GM12801 (cell line): ENCODE results near the gene SPATA46.

Experiments
- TF ChIP-seq, protein P1 (sequence below): IDR thresholded peaks from one replicate; pipeline ENCODE4 v1.5.1; 2011; ENCODE audit warnings: control low read depth; ENCODE audit not compliant: insufficient read length; ENCODE audit errors: extremely low read depth

SPATA46 gene

DNA sequence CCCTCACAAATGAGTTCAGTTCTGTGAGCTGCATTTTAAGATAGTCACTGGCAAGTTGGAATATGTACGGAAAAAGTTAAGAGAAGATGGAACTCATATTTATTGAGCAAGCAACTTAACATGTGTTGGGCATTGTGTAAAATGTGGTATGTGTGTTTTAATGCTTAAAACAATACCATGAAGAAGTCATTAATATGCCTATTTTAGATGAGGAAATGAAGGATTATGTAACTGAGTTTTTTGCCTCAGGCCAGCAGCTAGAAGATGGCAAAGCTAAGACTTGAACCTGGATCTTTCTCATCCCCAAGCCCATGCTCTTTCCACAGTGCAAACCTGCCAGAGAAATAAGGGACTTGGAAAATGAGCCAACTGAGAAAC lies 48.9 kb downstream of the SPATA46 start:
- TF ChIP-seq, protein P1, sequence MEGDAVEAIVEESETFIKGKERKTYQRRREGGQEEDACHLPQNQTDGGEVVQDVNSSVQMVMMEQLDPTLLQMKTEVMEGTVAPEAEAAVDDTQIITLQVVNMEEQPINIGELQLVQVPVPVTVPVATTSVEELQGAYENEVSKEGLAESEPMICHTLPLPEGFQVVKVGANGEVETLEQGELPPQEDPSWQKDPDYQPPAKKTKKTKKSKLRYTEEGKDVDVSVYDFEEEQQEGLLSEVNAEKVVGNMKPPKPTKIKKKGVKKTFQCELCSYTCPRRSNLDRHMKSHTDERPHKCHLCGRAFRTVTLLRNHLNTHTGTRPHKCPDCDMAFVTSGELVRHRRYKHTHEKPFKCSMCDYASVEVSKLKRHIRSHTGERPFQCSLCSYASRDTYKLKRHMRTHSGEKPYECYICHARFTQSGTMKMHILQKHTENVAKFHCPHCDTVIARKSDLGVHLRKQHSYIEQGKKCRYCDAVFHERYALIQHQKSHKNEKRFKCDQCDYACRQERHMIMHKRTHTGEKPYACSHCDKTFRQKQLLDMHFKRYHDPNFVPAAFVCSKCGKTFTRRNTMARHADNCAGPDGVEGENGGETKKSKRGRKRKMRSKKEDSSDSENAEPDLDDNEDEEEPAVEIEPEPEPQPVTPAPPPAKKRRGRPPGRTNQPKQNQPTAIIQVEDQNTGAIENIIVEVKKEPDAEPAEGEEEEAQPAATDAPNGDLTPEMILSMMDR, result no peak

DNA sequence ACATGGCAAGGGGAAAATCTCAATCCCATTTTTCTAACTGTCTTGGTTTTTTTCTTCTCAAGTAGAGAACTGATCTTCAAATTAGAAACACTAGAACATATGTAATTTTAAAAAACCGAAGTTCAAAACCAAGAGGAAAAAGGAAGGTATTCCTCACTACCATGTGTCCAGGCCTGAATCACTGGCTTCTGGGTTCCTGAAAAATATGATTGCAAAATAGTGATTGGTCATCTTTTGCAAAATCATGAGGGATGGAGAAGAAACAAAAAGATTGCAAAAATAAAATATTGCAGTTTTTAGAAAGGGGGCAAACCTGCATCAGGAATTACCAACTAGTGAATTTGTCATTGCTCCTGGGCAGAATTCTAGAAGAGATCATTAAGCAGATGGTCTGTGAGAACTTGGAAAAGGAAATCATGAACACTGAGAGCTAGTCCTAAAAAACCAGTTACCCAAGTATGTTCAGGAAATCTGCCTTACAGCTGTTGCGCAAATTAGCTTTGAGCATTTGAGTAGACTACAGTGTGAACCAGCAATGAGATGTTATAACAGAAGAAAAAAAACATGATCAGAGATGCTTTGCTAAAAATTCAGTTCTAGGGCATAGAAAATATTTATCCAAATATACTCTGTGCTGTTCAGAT lies 49.4 kb downstream of the SPATA46 start:
- TF ChIP-seq, protein P1, result no peak

DNA sequence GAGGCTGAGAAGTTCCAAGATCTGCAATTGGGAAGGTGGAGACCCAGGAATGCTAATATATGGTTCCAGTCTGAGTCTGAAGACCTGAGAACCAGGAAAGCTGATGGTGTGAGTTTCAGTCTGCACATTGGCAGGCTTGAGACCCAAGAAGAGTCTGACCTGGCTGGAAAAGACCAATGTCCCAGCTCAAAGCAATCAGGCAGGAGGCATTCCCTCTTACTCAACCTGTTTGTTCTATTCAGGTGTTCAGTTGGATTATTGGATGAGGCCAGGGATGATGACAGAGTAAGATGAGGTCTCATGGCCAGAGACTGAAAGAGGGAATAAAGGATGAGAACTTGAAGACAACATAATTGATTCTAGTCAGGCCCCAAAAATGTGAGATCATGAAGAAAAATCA lies 50.1 kb downstream of the SPATA46 start:
- TF ChIP-seq, protein P1, result no peak

DNA sequence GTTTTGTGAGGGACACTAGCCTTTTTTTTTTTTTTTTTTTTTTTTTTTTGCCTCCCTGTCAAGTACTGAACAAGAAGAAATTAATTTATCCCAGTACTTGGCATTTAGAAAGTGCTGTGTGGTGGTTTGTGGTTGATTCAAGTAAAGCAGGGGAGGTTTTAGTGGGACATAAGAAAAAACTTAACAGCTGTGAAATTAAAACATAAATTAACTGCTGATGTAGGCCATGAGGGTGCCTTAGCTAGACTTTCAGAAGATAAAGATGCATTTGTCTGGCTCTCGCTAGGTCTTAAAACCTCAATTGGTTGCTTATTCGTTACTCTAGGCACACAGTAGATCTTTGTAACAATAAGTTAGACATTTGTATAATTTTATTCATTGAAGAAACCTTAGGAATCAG lies 52.3 kb downstream of the SPATA46 start:
- TF ChIP-seq, protein P1, result no peak
